Trophoblast cell (in vitro differentiated cells and primary cell): ENCODE results near the gene LAMA2.

Experiments
- DNase-seq, 2 donors: peaks; one replicate each; pipeline ENCODE4 v3.0.0-alpha.2; 2016
- H2AFZ ChIP-seq: 2 replicates; pipeline ENCODE4 v1.6.1; 2013; ENCODE audit warnings: low read length, moderate library complexity, mild to moderate bottlenecking; ENCODE audit not compliant: insufficient read depth, poor library complexity
- H2AK5ac ChIP-seq: 2 replicates; pipeline ENCODE4 v1.6.1; 2013; ENCODE audit warnings: mild to moderate bottlenecking, low read length
- H2BK120ac ChIP-seq: 2 replicates; pipeline ENCODE4 v1.6.1; 2013; ENCODE audit warnings: low read length, mild to moderate bottlenecking, moderate library complexity; ENCODE audit not compliant: insufficient read depth, poor library complexity
- H2BK12ac ChIP-seq: 2 replicates; pipeline ENCODE4 v1.6.1; 2013; ENCODE audit warnings: mild to moderate bottlenecking, low read length, moderate library complexity
- H2BK5ac ChIP-seq: 2 replicates; pipeline ENCODE4 v1.6.1; 2013; ENCODE audit warnings: low read length, low read depth, moderate library complexity, mild to moderate bottlenecking; ENCODE audit not compliant: poor library complexity
- H3K14ac ChIP-seq: 2 replicates; pipeline ENCODE4 v1.6.1; 2013; ENCODE audit warnings: mild to moderate bottlenecking, low read length
- H3K18ac ChIP-seq: 2 replicates; pipeline ENCODE4 v1.6.1; 2013; ENCODE audit warnings: mild to moderate bottlenecking, low read length
- H3K23ac ChIP-seq: 2 replicates; pipeline ENCODE4 v1.6.1; 2013; ENCODE audit warnings: low read length
- H3K27ac ChIP-seq: 2 replicates; pipeline ENCODE4 v1.5.1; 2013; ENCODE audit warnings: low read depth, mild to moderate bottlenecking, inconsistent platforms, low read length, moderate library complexity
- H3K27me3 ChIP-seq: 2 replicates; pipeline ENCODE4 v1.6.1; 2013; ENCODE audit warnings: inconsistent platforms, mild to moderate bottlenecking, low read length, moderate library complexity; ENCODE audit not compliant: insufficient read depth
- H3K36me3 ChIP-seq, 2 experiments: 1 replicate in 1 of 2; 2 replicates in 1 of 2; pipeline ENCODE4 v1.6.1; 2013; ENCODE audit warnings: low read length in 2 of 2, mild to moderate bottlenecking in 2 of 2, moderate library complexity in 1 of 2; ENCODE audit not compliant: insufficient read depth in 2 of 2, control insufficient read depth in 1 of 2
- H3K4ac ChIP-seq: 2 replicates; pipeline ENCODE4 v1.6.1; 2013; ENCODE audit warnings: low read depth, mild to moderate bottlenecking, low read length, moderate library complexity
- H3K4me1 ChIP-seq, 2 experiments: 1 replicate in 1 of 2; 2 replicates in 1 of 2; pipeline ENCODE4 v1.6.1; 2013; ENCODE audit warnings: low read length in 2 of 2, mild to moderate bottlenecking in 2 of 2, moderate library complexity in 1 of 2; ENCODE audit not compliant: insufficient read depth in 2 of 2, control insufficient read depth in 1 of 2
- H3K4me2 ChIP-seq: 2 replicates; pipeline ENCODE4 v1.6.1; 2013; ENCODE audit warnings: inconsistent platforms, mild to moderate bottlenecking, low read length, moderate library complexity
- H3K4me3 ChIP-seq: 2 replicates; pipeline ENCODE4 v1.5.1; 2013; ENCODE audit warnings: mild to moderate bottlenecking, low read depth, low read length, inconsistent platforms
- H3K79me1 ChIP-seq: one replicate; pipeline ENCODE4 v1.6.1; 2013; ENCODE audit warnings: low read length
- H3K79me2 ChIP-seq: 2 replicates; pipeline ENCODE4 v1.6.1; 2013; ENCODE audit warnings: low read length, mild to moderate bottlenecking; ENCODE audit not compliant: control insufficient read depth, insufficient read depth, poor library complexity
- H3K9ac ChIP-seq: 2 replicates; pipeline ENCODE4 v1.6.1; 2013; ENCODE audit warnings: mild to moderate bottlenecking, low read length
- H3K9me3 ChIP-seq: 2 replicates; pipeline ENCODE4 v1.6.1; 2013; ENCODE audit warnings: low read depth, mild to moderate bottlenecking, control low read depth, inconsistent platforms, low read length; ENCODE audit not compliant: insufficient read depth
- H4K12ac ChIP-seq: 2 replicates; pipeline ENCODE4 v1.6.1; 2013; ENCODE audit warnings: low read depth, mild to moderate bottlenecking, low read length, moderate library complexity
- H4K8ac ChIP-seq: 2 replicates; pipeline ENCODE4 v1.6.1; 2013; ENCODE audit warnings: low read depth, mild to moderate bottlenecking, low read length, moderate library complexity
- H4K91ac ChIP-seq: one replicate; pipeline ENCODE4 v1.6.1; 2013; ENCODE audit warnings: low read depth, mild to moderate bottlenecking, low read length, moderate library complexity
- WGBS: extraction: QIAGEN DNeasy Blood & Tissue Kit; methylation state at CpG from one replicate; pipeline ENCODE4 v1.1.7; 2013; ENCODE audit warnings: missing lambda C conversion rate; ENCODE audit not compliant: insufficient read length, insufficient coverage; ENCODE audit errors: extremely low coverage; 5-methylcytosine and 5-hydroxymethylcytosine counted together

LAMA2 gene

GRCh38 chr6:129519750-129520149 lies 636.8 kb downstream of the LAMA2 start:
- H3K36me3 ChIP-seq = no peaks in the 10 kb centered on the region
- no peak overlapping the region for H4K91ac ChIP-seq
- no peak overlapping the region for H3K4me3 ChIP-seq
- no peak overlapping the region for H3K9ac ChIP-seq
- no peak overlapping the region for H2AK5ac ChIP-seq
- no peak overlapping the region for H4K12ac ChIP-seq
- H3K79me1 ChIP-seq = peaks cover 2% of the 10 kb centered on the region
- H3K18ac ChIP-seq = no peak overlapping the region
- no peak overlapping the region for H3K27ac ChIP-seq
- no peak overlapping the region for H3K14ac ChIP-seq
- no CpG with 5 or more reads among the region's 2 CpGs for WGBS
- H2BK120ac ChIP-seq = no peak overlapping the region
- no peaks in the 10 kb centered on the region for H3K4me1 ChIP-seq
- H2BK5ac ChIP-seq = no peak overlapping the region
- no peak overlapping the region for H3K23ac ChIP-seq
- H3K4ac ChIP-seq = no peak overlapping the region
- H3K27me3 ChIP-seq = no peaks in the 10 kb centered on the region
- no peaks in the 10 kb centered on the region for H3K9me3 ChIP-seq
- no peak overlapping the region for H3K4me2 ChIP-seq
- no peak overlapping the region for H4K8ac ChIP-seq
- H3K79me2 ChIP-seq = no peaks in the 10 kb centered on the region
- H2AFZ ChIP-seq = no peak overlapping the region
- no peak for DNase-seq
- no peak overlapping the region for H2BK12ac ChIP-seq

GRCh38 chr6:129521946-129522345 lies 639.0 kb downstream of the LAMA2 start:
- no peak overlapping the region for H3K23ac ChIP-seq
- no peak overlapping the region for H4K12ac ChIP-seq
- H4K91ac ChIP-seq = no peak overlapping the region
- no peaks in the 10 kb centered on the region for H3K27me3 ChIP-seq
- H3K36me3 ChIP-seq = no peaks in the 10 kb centered on the region
- H3K79me1 ChIP-seq = peaks cover 2% of the 10 kb centered on the region
- H4K8ac ChIP-seq = no peak overlapping the region
- no peak overlapping the region for H2BK120ac ChIP-seq
- H2AK5ac ChIP-seq = no peak overlapping the region
- no peak overlapping the region for H3K14ac ChIP-seq
- H2AFZ ChIP-seq = no peak overlapping the region
- H2BK12ac ChIP-seq = no peak overlapping the region
- no peak overlapping the region for H3K9ac ChIP-seq
- no peak overlapping the region for H3K4me3 ChIP-seq
- no peak overlapping the region for H3K4me2 ChIP-seq
- peak; percentile 76 to 78 for DNase-seq
- no peaks in the 10 kb centered on the region for H3K9me3 ChIP-seq
- H3K4me1 ChIP-seq = no peaks in the 10 kb centered on the region
- H2BK5ac ChIP-seq = no peak overlapping the region
- no peak overlapping the region for H3K18ac ChIP-seq
- no peak overlapping the region for H3K27ac ChIP-seq
- no peak overlapping the region for H3K4ac ChIP-seq
- no CpG with 5 or more reads among the region's 2 CpGs for WGBS
- no peaks in the 10 kb centered on the region for H3K79me2 ChIP-seq

GRCh38 chr6:129523816-129524215 lies 640.9 kb downstream of the LAMA2 start:
- Histone ChIP-seq H4K91ac (no peak overlapping the region), H3K27me3 (no peaks in the 10 kb centered on the region), H3K4me1 (no peaks in the 10 kb centered on the region), H3K36me3 (no peaks in the 10 kb centered on the region), H4K8ac (no peak overlapping the region), H3K14ac (no peak overlapping the region), H3K4me2 (no peak overlapping the region), H3K4me3 (no peak overlapping the region), H2AFZ (no peak overlapping the region), H3K9ac (no peak overlapping the region), H3K18ac (no peak overlapping the region), H3K9me3 (no peaks in the 10 kb centered on the region), H3K79me1 (peaks cover 2% of the 10 kb centered on the region), H3K27ac (no peak overlapping the region), H2AK5ac (no peak overlapping the region), H4K12ac (no peak overlapping the region), H3K23ac (no peak overlapping the region), H3K79me2 (no peaks in the 10 kb centered on the region), H2BK12ac (no peak overlapping the region), H2BK120ac (no peak overlapping the region), H2BK5ac (no peak overlapping the region), H3K4ac (no peak overlapping the region)
- DNase-seq = no peak
- WGBS = no CpG with 5 or more reads among the region's 4 CpGs

DNA sequence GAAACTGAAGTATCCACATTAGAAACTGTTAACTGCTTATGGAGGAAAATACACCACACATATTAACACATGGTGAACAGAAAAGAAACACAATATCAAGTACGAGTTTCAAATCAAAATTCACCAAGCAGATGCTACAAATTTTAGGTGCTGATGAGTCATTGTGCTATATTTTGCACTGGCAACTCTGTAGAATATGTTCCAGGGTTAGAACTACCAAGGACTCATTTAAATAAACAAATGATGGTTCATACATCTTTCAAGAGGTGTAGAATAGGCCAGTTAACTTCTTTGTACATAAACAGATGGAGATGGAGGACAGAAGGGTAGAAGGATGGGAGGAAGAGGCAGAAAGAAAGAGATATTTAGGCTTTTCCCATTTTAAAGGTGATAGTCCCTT lies 642.1 kb downstream of the LAMA2 start:
- Histone ChIP-seq H3K27ac (no peak overlapping the region), H2AK5ac (no peak overlapping the region), H4K8ac (no peak overlapping the region), H4K91ac (no peak overlapping the region), H4K12ac (no peak overlapping the region), H3K4me1 (no peaks in the 10 kb centered on the region), H3K9ac (no peak overlapping the region), H3K79me2 (no peaks in the 10 kb centered on the region), H3K4me2 (no peak overlapping the region), H2AFZ (no peak overlapping the region), H2BK12ac (no peak overlapping the region), H3K79me1 (peaks cover 2% of the 10 kb centered on the region), H3K4me3 (no peak overlapping the region), H2BK5ac (no peak overlapping the region), H3K36me3 (no peaks in the 10 kb centered on the region), H3K23ac (no peak overlapping the region), H3K9me3 (no peaks in the 10 kb centered on the region), H3K18ac (no peak overlapping the region), H3K4ac (no peak overlapping the region), H3K14ac (no peak overlapping the region), H2BK120ac (no peak overlapping the region), H3K27me3 (no peaks in the 10 kb centered on the region)
- no peak for DNase-seq
- WGBS = no CpG with 5 or more reads among the region's 1 CpG
